ENCODE measurements around the gene RBM11.

DNA sequence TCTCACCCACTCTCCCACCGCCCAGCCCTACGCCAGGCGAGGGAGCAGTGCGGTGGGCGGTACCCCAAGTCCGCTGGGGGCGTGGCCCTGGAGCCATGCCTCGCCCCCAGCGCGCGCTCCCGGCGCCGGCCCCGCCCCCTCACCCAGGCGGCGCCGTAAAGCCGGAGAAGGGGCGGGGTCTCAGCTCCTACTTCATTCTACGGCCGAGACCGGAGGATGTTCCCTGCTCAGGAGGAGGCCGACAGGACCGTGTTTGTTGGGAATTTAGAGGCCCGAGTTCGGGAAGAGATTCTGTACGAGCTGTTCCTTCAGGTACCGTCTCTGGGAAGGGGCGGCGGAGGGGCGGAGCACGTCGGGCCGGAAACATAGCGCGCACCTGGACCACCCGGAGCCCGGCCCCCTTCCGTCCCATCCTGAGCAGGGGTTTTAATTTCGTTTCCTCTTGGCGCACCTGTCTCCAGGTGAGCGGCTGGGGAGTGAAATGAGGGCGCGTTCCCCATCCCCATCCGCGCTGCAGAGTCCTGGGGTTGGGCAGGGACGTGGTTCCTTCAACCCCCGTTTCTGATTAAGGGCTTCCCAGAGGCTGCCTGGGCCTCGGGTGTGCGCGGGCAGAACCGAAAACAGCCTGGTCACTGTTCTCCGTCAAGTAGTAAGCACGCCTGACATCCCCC, at the start of gene RBM11:
- TF ChIP-seq CTCF (IDR thresholded peaks at IDR 0.05) (no peak), POLR2A (IDR thresholded peaks at IDR 0.05) (peak; percentile 10 to 37), EP300 (IDR thresholded peaks at IDR 0.05) (peak in 1 of 2 donors; percentile 77)

Measured in tibial nerve (tissue), 4 donors.